Measurements from ENCODE around the gene AK4. TPM values are rescaled to one million over a fixed set of nuclear protein-coding genes. Genes with fewer than 3 reads are reported as not detected.

Gene AK4
- total and polyA plus RNA-seq, 4 donors, result 52.3 to 106 (median 59.3) TPM

GRCh38 chr1:65229754-65230339, 81.8 kb downstream of the AK4 start:
- Histone ChIP-seq H3K9me3 (ENCODE audit: control insufficient read depth in 4 of 4, low read length in 3 of 4) (no peaks in the 10 kb centered on the region), H3K27ac (ENCODE audit: low read depth in 1 of 2, low read length in 2 of 2) (no peak overlapping the region), H3K9ac (ENCODE audit: low read depth in 1 of 2, low read length in 2 of 2) (no peak overlapping the region), H3K4me3 (ENCODE audit: low read depth in 1 of 3, low read length in 3 of 3) (no peak overlapping the region), H3K36me3 (ENCODE audit: control insufficient read depth in 4 of 4, insufficient read depth in 3 of 4, low read depth in 1 of 4, low read length in 3 of 4) (peaks cover 0 to 9% (median 7%) of the 10 kb centered on the region in 4 donors), H3K27me3 (ENCODE audit: control insufficient read depth in 4 of 4, insufficient read depth in 4 of 4, low read length in 3 of 4) (no peaks in the 10 kb centered on the region), H3K4me1 (ENCODE audit: control insufficient read depth in 4 of 4, insufficient read depth in 4 of 4, low read length in 3 of 4) (no peaks in the 10 kb centered on the region)
- no peak for DNase-seq (ENCODE audit: low spot score)
- TF ChIP-seq ZBTB33 (IDR thresholded peaks at IDR 0.05) (no peak), HNF4G (IDR thresholded peaks at IDR 0.05) (no peak), NR2F2 (IDR thresholded peaks at IDR 0.05) (no peak), EGR1 (IDR thresholded peaks at IDR 0.05; ENCODE audit: low read depth in 2 of 2) (no peak), MAX (IDR thresholded peaks at IDR 0.05) (no peak), FOXA1 (IDR thresholded peaks at IDR 0.05) (no peak), RXRA (IDR thresholded peaks at IDR 0.05) (no peak), RAD21 (IDR thresholded peaks at IDR 0.05) (no peak)
- 90% methylated on average over 5 of the region's 5 CpGs for WGBS

- TF ChIP-seq FOXA2 (IDR thresholded peaks at IDR 0.05) (no peak), ATF3 (IDR thresholded peaks at IDR 0.05) (no peak), SP1 (IDR thresholded peaks at IDR 0.05) (no peak), RXRA (IDR thresholded peaks at IDR 0.05) (no peak), FOXA1 (IDR thresholded peaks at IDR 0.05) (no peak), EGR1 (IDR thresholded peaks at IDR 0.05; ENCODE audit: low read depth in 2 of 2) (no peak), HNF4A (conservative IDR thresholded peaks at IDR 0.05) (no peak), GABPA (IDR thresholded peaks at IDR 0.05 in 1 of 2, conservative IDR thresholded peaks at IDR 0.05 in 1 of 2) (no peak), JUND (IDR thresholded peaks at IDR 0.05) (no peak), HNF4G (IDR thresholded peaks at IDR 0.05) (no peak), MAX (IDR thresholded peaks at IDR 0.05) (no peak), TAF1 (conservative IDR thresholded peaks at IDR 0.05) (no peak), ZBTB33 (IDR thresholded peaks at IDR 0.05) (no peak), CTCF (IDR thresholded peaks at IDR 0.05; ENCODE audit: low read depth, low read length, missing input control) (no peak)
- no peak overlapping the region for H3K4me3 ChIP-seq (ENCODE audit: low read depth in 1 of 3, low read length in 3 of 3)
- no peak for DNase-seq (ENCODE audit: low spot score)
- H3K9me3 ChIP-seq (ENCODE audit: control insufficient read depth in 4 of 4, low read length in 3 of 4), result no peaks in the 10 kb centered on the region
- no peaks in the 10 kb centered on the region for H3K27me3 ChIP-seq (ENCODE audit: control insufficient read depth in 4 of 4, insufficient read depth in 4 of 4, low read length in 3 of 4)
- no peak overlapping the region for H3K27ac ChIP-seq (ENCODE audit: low read depth in 1 of 2, low read length in 2 of 2)
- no peaks in the 10 kb centered on the region for H3K4me1 ChIP-seq (ENCODE audit: control insufficient read depth in 4 of 4, insufficient read depth in 4 of 4, low read length in 3 of 4)
- peaks cover 0 to 4% (median 4%) of the 10 kb centered on the region in 4 donors for H3K36me3 ChIP-seq (ENCODE audit: control insufficient read depth in 4 of 4, insufficient read depth in 3 of 4, low read depth in 1 of 4, low read length in 3 of 4)
- H3K9ac ChIP-seq (ENCODE audit: low read depth in 1 of 2, low read length in 2 of 2), result no peak overlapping the region
- WGBS, result 77% methylated on average over 1 of the region's 1 CpG
Measured at GRCh38 chr1:65230731-65231481, 82.9 kb downstream of the AK4 start.
